Hepatocyte (in vitro differentiated cells): ENCODE measurements around the gene ICAM4. TPM values are rescaled to one million over a fixed set of nuclear protein-coding genes. Genes with fewer than 3 reads are reported as not detected.

Source experiments
- DNase-seq: peaks from one replicate; pipeline ENCODE4 v3.0.0-alpha.2; 2016; ENCODE audit warnings: low spot score
- H2AFZ ChIP-seq: fragments of 200-600 bp; sonication (generic); 2 replicates; pipeline ENCODE4 v1.6.0; 2016; ENCODE audit warnings: antibody characterized with exemption, mild to moderate bottlenecking
- H3K27ac ChIP-seq: fragments of 200-600 bp; sonication (generic); 2 replicates; pipeline ENCODE4 v1.5.1; 2016; ENCODE audit warnings: mild to moderate bottlenecking
- H3K27me3 ChIP-seq: fragments of 200-600 bp; sonication (generic); 2 replicates; pipeline ENCODE4 v1.6.1; 2016
- H3K36me3 ChIP-seq: fragments of 200-600 bp; sonication (generic); replicated peaks from 2 replicates; pipeline ENCODE4 v1.5.1; 2016; ENCODE audit warnings: low read depth; ENCODE audit not compliant: insufficient read depth
- H3K4me1 ChIP-seq: fragments of 200-600 bp; sonication (generic); 2 replicates; pipeline ENCODE4 v1.5.1; 2016; ENCODE audit warnings: mild to moderate bottlenecking, moderate library complexity; ENCODE audit not compliant: insufficient read depth
- H3K4me2 ChIP-seq: fragments of 200-600 bp; sonication (generic); 2 replicates; pipeline ENCODE4 v1.6.0; 2016
- H3K4me3 ChIP-seq: fragments of 200-600 bp; sonication (generic); 2 replicates; pipeline ENCODE4 v1.5.1; 2016; ENCODE audit warnings: mild to moderate bottlenecking
- H3K79me2 ChIP-seq: fragments of 200-600 bp; sonication (generic); 2 replicates; pipeline ENCODE4 v1.6.0; 2017; ENCODE audit warnings: mild to moderate bottlenecking
- H3K9me2 ChIP-seq: fragments of 200-600 bp; sonication (generic); replicated peaks from 2 replicates; pipeline ENCODE4 v1.6.0; 2017; ENCODE audit warnings: mild to moderate bottlenecking; ENCODE audit not compliant: insufficient read depth
- H3K9me3 ChIP-seq: fragments of 200-600 bp; sonication (generic); 2 replicates; pipeline ENCODE4 v1.5.1; 2016; ENCODE audit warnings: low read depth, mild to moderate bottlenecking
- H4K20me1 ChIP-seq: fragments of 200-600 bp; sonication (generic); 2 replicates; pipeline ENCODE4 v1.6.0; 2016; ENCODE audit warnings: mild to moderate bottlenecking; ENCODE audit not compliant: insufficient read depth, poor library complexity, severe bottlenecking
- EZH2 ChIP-seq: fragments of 200-600 bp; sonication (generic); IDR thresholded peaks from 2 replicates; pipeline ENCODE4 v1.6.1; 2016; ENCODE audit warnings: antibody characterized with exemption, mild to moderate bottlenecking, borderline replicate concordance
- EZH2phosphoT487 ChIP-seq: fragments of 200-600 bp; sonication (generic); IDR thresholded peaks from one replicate; pipeline ENCODE4 v1.6.1; 2018; ENCODE audit warnings: antibody characterized with exemption, mild to moderate bottlenecking, low read depth, moderate library complexity; ENCODE audit not compliant: unreplicated experiment, severe bottlenecking
- WGBS: methylation state at CpG from one replicate; pipeline ENCODE4 v1.1.6; 2016; ENCODE audit warnings: low lambda C conversion rate; ENCODE audit errors: missing lambda C conversion rate; 5-methylcytosine and 5-hydroxymethylcytosine counted together
- polyA plus RNA-seq: library from polyadenylated mRNA; unstranded; fragments of >200 nt; fragmentation: Nextera tagmentation; extraction: Ambion mirVana; gene quantifications from 2 replicates; pipeline ENCODE4 v1.2.1, GENCODE V29; 2016
- total RNA-seq: library from RNA; depleted of rRNA; stranded (reverse); fragments of >200 nt; gene quantifications from 2 replicates; pipeline ENCODE4 v1.2.3, GENCODE V29; 2014
- TF ChIP-seq, protein P1 (sequence below): fragments of 200-600 bp; sonication (generic); IDR thresholded peaks from 2 replicates; pipeline ENCODE4 v1.5.1; 2016; ENCODE audit warnings: antibody characterized with exemption, mild to moderate bottlenecking; ENCODE audit not compliant: poor library complexity

ICAM4 gene
- total and polyA plus RNA-seq, 2 experiments from 2014 or later, result 1.6 to 4.5 TPM

GRCh38 chr19:10266706-10267105, 20.0 kb upstream of the ICAM4 start:
- no peaks in the 10 kb centered on the region for H3K79me2 ChIP-seq
- TF ChIP-seq EZH2 (no peak), EZH2phosphoT487 (no peak)
- TF ChIP-seq, protein P1, sequence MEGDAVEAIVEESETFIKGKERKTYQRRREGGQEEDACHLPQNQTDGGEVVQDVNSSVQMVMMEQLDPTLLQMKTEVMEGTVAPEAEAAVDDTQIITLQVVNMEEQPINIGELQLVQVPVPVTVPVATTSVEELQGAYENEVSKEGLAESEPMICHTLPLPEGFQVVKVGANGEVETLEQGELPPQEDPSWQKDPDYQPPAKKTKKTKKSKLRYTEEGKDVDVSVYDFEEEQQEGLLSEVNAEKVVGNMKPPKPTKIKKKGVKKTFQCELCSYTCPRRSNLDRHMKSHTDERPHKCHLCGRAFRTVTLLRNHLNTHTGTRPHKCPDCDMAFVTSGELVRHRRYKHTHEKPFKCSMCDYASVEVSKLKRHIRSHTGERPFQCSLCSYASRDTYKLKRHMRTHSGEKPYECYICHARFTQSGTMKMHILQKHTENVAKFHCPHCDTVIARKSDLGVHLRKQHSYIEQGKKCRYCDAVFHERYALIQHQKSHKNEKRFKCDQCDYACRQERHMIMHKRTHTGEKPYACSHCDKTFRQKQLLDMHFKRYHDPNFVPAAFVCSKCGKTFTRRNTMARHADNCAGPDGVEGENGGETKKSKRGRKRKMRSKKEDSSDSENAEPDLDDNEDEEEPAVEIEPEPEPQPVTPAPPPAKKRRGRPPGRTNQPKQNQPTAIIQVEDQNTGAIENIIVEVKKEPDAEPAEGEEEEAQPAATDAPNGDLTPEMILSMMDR, result no peak
- H3K36me3 ChIP-seq, result no peaks in the 10 kb centered on the region
- no peak overlapping the region for H3K4me3 ChIP-seq
- no peaks in the 10 kb centered on the region for H4K20me1 ChIP-seq
- H3K4me2 ChIP-seq, result no peak overlapping the region
- H3K27ac ChIP-seq, result no peak overlapping the region
- no peak overlapping the region for H2AFZ ChIP-seq
- no peak for DNase-seq
- no peaks in the 10 kb centered on the region for H3K9me3 ChIP-seq
- no peaks in the 10 kb centered on the region for H3K9me2 ChIP-seq
- peaks cover 16% of the 10 kb centered on the region for H3K27me3 ChIP-seq
- peaks cover 11% of the 10 kb centered on the region for H3K4me1 ChIP-seq
- WGBS, result 87% methylated on average over 7 of the region's 7 CpGs

DNA sequence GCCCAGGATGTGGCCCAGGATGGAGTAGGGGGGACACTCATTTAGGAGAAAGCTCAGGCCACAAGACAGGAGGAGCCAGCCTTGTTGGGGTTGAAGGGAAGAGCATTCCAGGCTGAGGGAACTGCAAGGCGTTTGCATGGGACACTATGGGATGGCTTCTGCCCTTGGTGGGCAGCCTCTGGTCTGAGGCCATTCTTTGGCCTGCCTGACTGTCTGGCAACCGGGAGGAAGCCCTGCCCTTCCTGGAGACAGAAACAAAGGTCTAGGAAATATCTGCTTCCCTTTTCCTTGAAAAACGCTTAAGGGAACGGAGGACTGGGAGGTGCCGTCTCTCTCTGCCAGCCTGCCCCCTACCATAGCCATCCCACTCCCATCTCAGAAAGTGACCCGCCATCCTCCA, 18.7 kb upstream of the ICAM4 start:
- no peak overlapping the region for H3K4me2 ChIP-seq
- peaks cover 22% of the 10 kb centered on the region for H3K27me3 ChIP-seq
- no peak overlapping the region for H3K27ac ChIP-seq
- 82% methylated on average over 6 of the region's 6 CpGs for WGBS
- no peak overlapping the region for H2AFZ ChIP-seq
- H4K20me1 ChIP-seq, result no peaks in the 10 kb centered on the region
- DNase-seq, result no peak
- H3K9me3 ChIP-seq, result no peaks in the 10 kb centered on the region
- no peak overlapping the region for H3K4me3 ChIP-seq
- no peaks in the 10 kb centered on the region for H3K9me2 ChIP-seq
- no peaks in the 10 kb centered on the region for H3K36me3 ChIP-seq
- no peaks in the 10 kb centered on the region for H3K79me2 ChIP-seq
- TF ChIP-seq, protein P1, result no peak
- no peak for TF ChIP-seq EZH2phosphoT487
- TF ChIP-seq EZH2, result no peak
- H3K4me1 ChIP-seq, result peaks cover 11% of the 10 kb centered on the region

GRCh38 chr19:10269333-10270179, 17.2 kb upstream of the ICAM4 start:
- H3K36me3 ChIP-seq, result no peaks in the 10 kb centered on the region
- H3K9me2 ChIP-seq, result no peaks in the 10 kb centered on the region
- H3K27me3 ChIP-seq, result peaks cover 22% of the 10 kb centered on the region
- peak; percentile 89 for DNase-seq
- no peaks in the 10 kb centered on the region for H3K79me2 ChIP-seq
- H3K4me1 ChIP-seq, result peaks cover 11% of the 10 kb centered on the region
- H3K9me3 ChIP-seq, result no peaks in the 10 kb centered on the region
- 13% methylated on average over 52 of the region's 59 CpGs for WGBS
- peak overlapping the region; percentile 71 for H2AFZ ChIP-seq
- no peak for TF ChIP-seq EZH2phosphoT487
- TF ChIP-seq, protein P1, result peak; percentile 93
- TF ChIP-seq EZH2, result peak; percentile 54
- no peaks in the 10 kb centered on the region for H4K20me1 ChIP-seq
- peak overlapping the region; percentile 73 for H3K27ac ChIP-seq
- H3K4me3 ChIP-seq, result peak overlapping the region; percentile 13
- H3K4me2 ChIP-seq, result peak overlapping the region; percentile 93
